Cardiac atrium fibroblast (primary cell): ENCODE measurements around the gene SLC25A43. TPM values are rescaled to one million over a fixed set of nuclear protein-coding genes. Genes with fewer than 3 reads are reported as not detected.

Experiments used
- total RNA-seq: library from RNA; depleted of rRNA; stranded (reverse); fragments of >200 nt; gene quantifications from 2 replicates; pipeline ENCODE4 v1.2.3, GENCODE V29; 2015

SLC25A43 gene
- total RNA-seq: 14.9 and 19.9 TPM in 2 replicates

GRCh38 chrX:119398974-119399771 is at the start of gene SLC25A43:
Gene SLC25A43 (plus strand): TSS chrX:119399336. CDS start chrX:119399404, 68 bp downstream.

DNA sequence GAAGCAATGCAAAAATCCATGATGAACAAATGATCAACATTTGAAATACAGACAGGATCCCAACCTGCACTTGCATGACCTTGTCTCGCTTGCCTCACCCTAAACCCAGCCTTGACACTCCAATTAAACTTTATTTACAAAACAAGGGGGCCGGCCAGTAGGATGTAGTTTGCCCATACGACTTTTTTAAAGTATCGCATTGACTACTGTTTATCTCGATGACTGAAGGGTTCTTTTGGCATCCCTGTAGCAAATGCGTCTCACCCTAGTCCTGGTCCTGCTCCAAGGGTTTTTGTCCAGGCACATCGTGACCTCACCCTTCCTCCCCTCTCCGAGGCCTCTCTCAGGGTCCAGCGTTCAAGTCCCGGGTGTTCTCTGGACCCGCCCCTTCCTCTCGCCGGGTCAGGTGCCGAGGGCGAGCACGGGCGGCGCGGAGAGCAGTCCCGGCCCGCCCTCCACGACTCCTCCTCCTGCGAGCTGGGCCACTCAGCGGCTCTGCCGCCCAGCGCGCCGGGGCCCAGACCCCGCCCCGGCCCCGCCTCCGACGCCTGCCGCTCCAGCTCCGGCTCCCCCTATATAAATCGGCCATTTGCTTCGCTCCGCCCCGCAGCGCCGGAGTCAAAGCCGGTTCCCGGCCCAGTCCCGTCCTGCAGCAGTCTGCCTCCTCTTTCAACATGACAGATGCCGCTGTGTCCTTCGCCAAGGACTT is 68.9 kb downstream of the SLC25A43 start, which contains the start of gene SLC25A5:
TSS of gene SLC25A5 (plus strand) at position 603 of the 709 bp plus-strand sequence. CDS start at position 675, 72 bp downstream.

Other genes with a start within 250 kb of the SLC25A43 start
- 100 and 126 TPM in 2 replicates for gene PGRMC1, start 163.1 kb upstream of the SLC25A43 start, total RNA-seq
- 193 and 196 TPM in 2 replicates for gene SLC25A5, start 69.1 kb downstream of the SLC25A43 start, total RNA-seq
- gene STEEP1, start 166.1 kb downstream of the SLC25A43 start, total RNA-seq: 15.7 and 18.5 TPM in 2 replicates
- 34.2 and 40.6 TPM in 2 replicates for gene UBE2A, start 175.2 kb downstream of the SLC25A43 start, total RNA-seq
- gene NKRF, start 207.1 kb downstream of the SLC25A43 start, total RNA-seq: 2.2 and 5.8 TPM in 2 replicates